Loucy (cell line): ENCODE results near the gene ADARB2.

Experiments used
- CTCF ChIP-seq: fragments of 200-600 bp; sonication (generic); conservative IDR thresholded peaks from 2 replicates; pipeline ENCODE4 v1.5.1; 2014; ENCODE audit warnings: mild to moderate bottlenecking, antibody characterized with exemption, low read length
- EZH2phosphoT487 ChIP-seq: fragments of 200-600 bp; IDR thresholded peaks from 2 replicates; pipeline ENCODE4 v1.6.1; 2018; ENCODE audit warnings: antibody characterized with exemption, mild to moderate bottlenecking, moderate library complexity, borderline replicate concordance

DNA sequence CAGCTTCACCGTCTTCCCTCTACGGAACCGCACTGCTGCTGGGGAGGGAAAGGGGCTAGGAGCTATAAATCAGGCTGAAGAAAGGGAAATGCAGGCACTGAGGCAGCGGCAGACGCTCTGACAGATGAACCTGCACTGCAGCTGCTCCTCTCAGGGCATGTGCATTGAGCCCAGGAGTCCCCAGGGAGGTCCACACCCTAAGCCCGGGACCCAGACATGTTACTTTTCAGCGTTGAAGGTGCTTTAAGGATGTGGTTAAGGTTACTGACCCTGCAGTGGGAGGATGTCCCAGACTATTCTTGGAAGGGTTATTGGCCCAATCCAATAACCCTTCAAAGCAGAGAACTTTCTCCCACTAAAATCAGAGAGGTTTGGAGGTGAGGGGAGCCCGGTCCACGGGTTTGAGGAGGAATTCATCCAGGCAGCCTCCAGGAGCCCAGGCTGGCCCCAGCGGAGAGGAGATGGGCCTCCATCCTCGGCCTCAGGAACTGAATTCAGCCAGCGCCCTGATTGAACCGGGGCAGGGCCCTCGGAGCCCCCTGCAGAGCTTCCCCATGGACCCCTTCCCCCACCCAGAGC is 75.4 kb downstream of the ADARB2 start:
- TF ChIP-seq CTCF (no peak), EZH2phosphoT487 (no peak)
